Lung (tissue), 13 donors: ENCODE results near the gene NRG2. TPM values are rescaled to one million over a fixed set of nuclear protein-coding genes. Genes with fewer than 3 reads are reported as not detected.

ENCODE experiments used
- ATAC-seq: fragments of 200-7000 bp; cut with Tn5 transposase; one replicate; pipeline ENCODE4 v1.9.1; 2020; ENCODE audit warnings: moderate number of reproducible peaks; ENCODE audit not compliant: insufficient read depth, low FRiP score
- DNase-seq, 3 donors: peaks; one replicate each; pipeline ENCODE4 v3.0.0-alpha.2; 2013 to 2017
- H3K27ac ChIP-seq, 2 donors: one replicate each; pipeline ENCODE4 v1.5.1; 2013; ENCODE audit warnings: mild to moderate bottlenecking in 2 of 2, moderate library complexity in 2 of 2, control low read depth in 1 of 2, inconsistent platforms in 1 of 2, low read depth in 1 of 2, low read length in 1 of 2
- H3K27me3 ChIP-seq, 3 donors: one replicate each; pipeline ENCODE4 v1.5.1; 2013; ENCODE audit warnings: low read length in 2 of 3; ENCODE audit not compliant: control insufficient read depth in 3 of 3, insufficient read depth in 3 of 3
- H3K36me3 ChIP-seq, 4 donors: one replicate each; pipeline ENCODE4 v1.5.1; 2013; ENCODE audit warnings: low read length in 4 of 4, mild to moderate bottlenecking in 1 of 4, moderate library complexity in 1 of 4; ENCODE audit not compliant: control insufficient read depth in 4 of 4, insufficient read depth in 4 of 4
- H3K4me1 ChIP-seq, 5 donors: one replicate each; pipeline ENCODE4 v1.5.1; 2013; ENCODE audit warnings: low read length in 5 of 5, mild to moderate bottlenecking in 2 of 5, moderate library complexity in 1 of 5; ENCODE audit not compliant: control insufficient read depth in 5 of 5, insufficient read depth in 5 of 5
- H3K4me3 ChIP-seq: one replicate; pipeline ENCODE4 v1.5.1; 2013; ENCODE audit warnings: mild to moderate bottlenecking, control low read depth, moderate library complexity
- H3K9ac ChIP-seq, 2 donors: one replicate each; pipeline ENCODE4 v1.5.1; 2013; ENCODE audit warnings: low read length in 2 of 2, control low read depth in 1 of 2; ENCODE audit not compliant: insufficient read depth in 1 of 2
- H3K9me3 ChIP-seq, 4 donors: one replicate each; pipeline ENCODE4 v1.5.1; 2013; ENCODE audit warnings: low read length in 3 of 4, mild to moderate bottlenecking in 1 of 4, moderate library complexity in 1 of 4; ENCODE audit not compliant: control insufficient read depth in 4 of 4, insufficient read depth in 3 of 4
- WGBS, 2 donors: extraction: QIAGEN DNeasy Blood & Tissue Kit; methylation state at CpG; one replicate each; pipeline ENCODE4 v1.1.7; 2013; 5-methylcytosine and 5-hydroxymethylcytosine counted together
- polyA plus RNA-seq, 2 donors: library from polyadenylated mRNA; stranded (reverse); fragments of 200-250 nt; gene quantifications; one replicate each; pipeline ENCODE4 v1.2.1, GENCODE V29; 2013
- small RNA-seq: library from RNA; depleted of rRNA; stranded (forward); fragments of <200 nt; gene quantifications from one replicate; pipeline ENCODE3, GENCODE V24; 2014; ENCODE audit warnings: low replicate concordance
- total RNA-seq, 2 donors: library from RNA; depleted of rRNA in 1 of 2; stranded (reverse); fragments of >200 nt in 1 of 2; gene quantifications; one replicate each; pipeline ENCODE4 v1.2.1, GENCODE V29; 2014 to 2021
- TF ChIP-seq, protein P1 (sequence below): IDR thresholded peaks from 2 replicates; pipeline ENCODE4 v1.5.1; 2012; ENCODE audit warnings: mild to moderate bottlenecking; ENCODE audit errors: control extremely low read depth, extremely low read depth
- donor health status: control.
- donor health status: control.
- donor health status: Bipolar disorder and iron deficiency.
- donor health status: healthy.
- donor health status: DM: yes; HTN: yes; CAD: no.

The NRG2 gene
- total and polyA plus RNA-seq, 4 donors, result 0.41 to 3.0 (median 1.0) TPM

- H3K36me3 ChIP-seq, result no peaks in the 10 kb centered on the region
- no peaks in the 10 kb centered on the region for H3K9me3 ChIP-seq
- no peak overlapping the region for H3K4me3 ChIP-seq
- H3K9ac ChIP-seq, result no peak overlapping the region
- peaks cover 0 to 9% (median 2%) of the 10 kb centered on the region in 5 donors for H3K4me1 ChIP-seq
- ATAC-seq (no peak), DNase-seq (no peak)
- 63 to 66% methylated on average over 9 of the region's 9 CpGs for WGBS, 2 donors
- peaks cover 5 to 38% (median 34%) of the 10 kb centered on the region in 3 donors for H3K27me3 ChIP-seq
- TF ChIP-seq, protein P1, sequence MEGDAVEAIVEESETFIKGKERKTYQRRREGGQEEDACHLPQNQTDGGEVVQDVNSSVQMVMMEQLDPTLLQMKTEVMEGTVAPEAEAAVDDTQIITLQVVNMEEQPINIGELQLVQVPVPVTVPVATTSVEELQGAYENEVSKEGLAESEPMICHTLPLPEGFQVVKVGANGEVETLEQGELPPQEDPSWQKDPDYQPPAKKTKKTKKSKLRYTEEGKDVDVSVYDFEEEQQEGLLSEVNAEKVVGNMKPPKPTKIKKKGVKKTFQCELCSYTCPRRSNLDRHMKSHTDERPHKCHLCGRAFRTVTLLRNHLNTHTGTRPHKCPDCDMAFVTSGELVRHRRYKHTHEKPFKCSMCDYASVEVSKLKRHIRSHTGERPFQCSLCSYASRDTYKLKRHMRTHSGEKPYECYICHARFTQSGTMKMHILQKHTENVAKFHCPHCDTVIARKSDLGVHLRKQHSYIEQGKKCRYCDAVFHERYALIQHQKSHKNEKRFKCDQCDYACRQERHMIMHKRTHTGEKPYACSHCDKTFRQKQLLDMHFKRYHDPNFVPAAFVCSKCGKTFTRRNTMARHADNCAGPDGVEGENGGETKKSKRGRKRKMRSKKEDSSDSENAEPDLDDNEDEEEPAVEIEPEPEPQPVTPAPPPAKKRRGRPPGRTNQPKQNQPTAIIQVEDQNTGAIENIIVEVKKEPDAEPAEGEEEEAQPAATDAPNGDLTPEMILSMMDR, result no peak
- no peak overlapping the region for H3K27ac ChIP-seq
Observed at GRCh38 chr5:139797856-139798510, 245.1 kb downstream of the NRG2 start.

GRCh38 chr5:139797335-139797734 is 245.8 kb downstream of the NRG2 start:
- H3K36me3 ChIP-seq, result no peaks in the 10 kb centered on the region
- 70 to 84% methylated on average over 3 of the region's 3 CpGs for WGBS, 2 donors
- H3K27ac ChIP-seq, result no peak overlapping the region
- no peaks in the 10 kb centered on the region for H3K9me3 ChIP-seq
- no peak overlapping the region for H3K4me3 ChIP-seq
- H3K9ac ChIP-seq, result no peak overlapping the region
- peaks cover 5 to 38% (median 34%) of the 10 kb centered on the region in 3 donors for H3K27me3 ChIP-seq
- peaks cover 0 to 9% (median 2%) of the 10 kb centered on the region in 5 donors for H3K4me1 ChIP-seq
- no peak for DNase-seq
- ATAC-seq, result no peak
- TF ChIP-seq, protein P1, result no peak

Small RNAs within 50 kb of the gene (small RNA-seq; reads per million reads assigned to genes)
- gene RF00019, result not detected

Other genes with a start within 250 kb of the NRG2 start
- gene PSD2, start 247.5 kb downstream of the NRG2 start, total RNA-seq, result under 1 TPM; 0.06 to 0.20 TPM
- under 1 TPM; 0.01 to 0.04 TPM for gene PSD2, start 247.5 kb downstream of the NRG2 start, polyA plus RNA-seq
- gene PURA, start 70.8 kb upstream of the NRG2 start, total RNA-seq, result 10 to 100 TPM; 18.6 to 22.1 TPM
- gene PURA, start 70.8 kb upstream of the NRG2 start, polyA plus RNA-seq, result 1 to 10 TPM; 3.5 to 4.5 TPM
- 10 to 100 TPM in 1 of 2 donors, 1 to 10 TPM in 1; 9.6 to 11.1 TPM for gene IGIP, start 82.6 kb upstream of the NRG2 start, total RNA-seq
- gene IGIP, start 82.6 kb upstream of the NRG2 start, polyA plus RNA-seq, result 1 to 10 TPM; 2.8 to 5.4 TPM
- 100 to 1,000 TPM in 1 of 2 donors, 10 to 100 TPM in 1; 37.1 to 101 TPM for gene CYSTM1, start 131.9 kb upstream of the NRG2 start, total RNA-seq
- gene CYSTM1, start 131.9 kb upstream of the NRG2 start, polyA plus RNA-seq, result 100 to 1,000 TPM; 114 to 274 TPM